Hepatocyte (in vitro differentiated cells): ENCODE results near the gene SCRT2.

Experiments used
- EZH2 ChIP-seq: fragments of 200-600 bp; sonication (generic); IDR thresholded peaks from 2 replicates; pipeline ENCODE4 v1.6.1; 2016; ENCODE audit warnings: antibody characterized with exemption, mild to moderate bottlenecking, borderline replicate concordance
- EZH2phosphoT487 ChIP-seq: fragments of 200-600 bp; sonication (generic); IDR thresholded peaks from one replicate; pipeline ENCODE4 v1.6.1; 2018; ENCODE audit warnings: antibody characterized with exemption, mild to moderate bottlenecking, low read depth, moderate library complexity; ENCODE audit not compliant: unreplicated experiment, severe bottlenecking
- TF ChIP-seq, protein P1 (sequence below): fragments of 200-600 bp; sonication (generic); IDR thresholded peaks from 2 replicates; pipeline ENCODE4 v1.5.1; 2016; ENCODE audit warnings: antibody characterized with exemption, mild to moderate bottlenecking; ENCODE audit not compliant: poor library complexity

DNA sequence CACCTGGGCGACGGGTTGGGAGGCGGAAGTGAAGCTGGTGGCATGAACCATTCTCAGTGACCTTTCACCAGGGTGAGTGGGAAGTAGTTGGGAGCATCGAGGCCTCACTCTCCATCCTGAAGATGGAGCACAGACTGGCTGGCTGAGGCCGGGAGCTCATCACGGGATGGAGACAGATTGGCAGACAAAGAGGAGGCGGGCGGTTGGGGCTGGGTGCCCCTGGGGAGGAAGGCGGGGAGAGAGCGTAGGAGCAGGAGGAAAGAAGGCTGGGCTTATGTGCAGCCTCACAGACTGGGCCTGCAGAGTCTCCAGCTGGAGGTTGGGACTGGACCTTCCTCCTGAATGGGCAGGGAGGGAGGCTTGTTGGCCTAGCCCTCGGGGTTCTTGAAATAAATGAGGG is 44.2 kb upstream of the SCRT2 start:
- TF ChIP-seq, protein P1, sequence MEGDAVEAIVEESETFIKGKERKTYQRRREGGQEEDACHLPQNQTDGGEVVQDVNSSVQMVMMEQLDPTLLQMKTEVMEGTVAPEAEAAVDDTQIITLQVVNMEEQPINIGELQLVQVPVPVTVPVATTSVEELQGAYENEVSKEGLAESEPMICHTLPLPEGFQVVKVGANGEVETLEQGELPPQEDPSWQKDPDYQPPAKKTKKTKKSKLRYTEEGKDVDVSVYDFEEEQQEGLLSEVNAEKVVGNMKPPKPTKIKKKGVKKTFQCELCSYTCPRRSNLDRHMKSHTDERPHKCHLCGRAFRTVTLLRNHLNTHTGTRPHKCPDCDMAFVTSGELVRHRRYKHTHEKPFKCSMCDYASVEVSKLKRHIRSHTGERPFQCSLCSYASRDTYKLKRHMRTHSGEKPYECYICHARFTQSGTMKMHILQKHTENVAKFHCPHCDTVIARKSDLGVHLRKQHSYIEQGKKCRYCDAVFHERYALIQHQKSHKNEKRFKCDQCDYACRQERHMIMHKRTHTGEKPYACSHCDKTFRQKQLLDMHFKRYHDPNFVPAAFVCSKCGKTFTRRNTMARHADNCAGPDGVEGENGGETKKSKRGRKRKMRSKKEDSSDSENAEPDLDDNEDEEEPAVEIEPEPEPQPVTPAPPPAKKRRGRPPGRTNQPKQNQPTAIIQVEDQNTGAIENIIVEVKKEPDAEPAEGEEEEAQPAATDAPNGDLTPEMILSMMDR: no peak
- TF ChIP-seq EZH2 (no peak), EZH2phosphoT487 (no peak)
